Hematopoietic multipotent progenitor cell treated with erythropoietin and hydrocortisone succinate and interleukin-3 and kit ligand, for 6 days (in vitro differentiated cells): ENCODE measurements around the gene MFF.
"Not testable (repeated sequence)": the region's sequence is repeated elsewhere in the genome, so short reads cannot be mapped to it uniquely, and the experiment has no call there.

Experiments
- DNase-seq: peaks from one replicate; pipeline ENCODE4 v3.0.0-alpha.2; 2015

MFF gene

GRCh38 chr2:227339098-227339599, 14.1 kb downstream of the MFF start:
- DNase-seq, result no peak

GRCh38 chr2:227340106-227340505, 15.1 kb downstream of the MFF start:
- DNase-seq, result no peak

- no peak for DNase-seq
Observed at GRCh38 chr2:227341553-227341952, 16.5 kb downstream of the MFF start.

- DNase-seq, result no peak
Observed at GRCh38 chr2:227344231-227344630, 19.2 kb downstream of the MFF start.

- no peak for DNase-seq
Observed at GRCh38 chr2:227347117-227347516, 22.1 kb downstream of the MFF start.

GRCh38 chr2:227348324-227348723, 23.3 kb downstream of the MFF start:
- no peak for DNase-seq

GRCh38 chr2:227349989-227350612, 25.1 kb downstream of the MFF start:
- DNase-seq, result no peak

GRCh38 chr2:227351639-227352038, 26.6 kb downstream of the MFF start:
- DNase-seq, result no peak

GRCh38 chr2:227360351-227360750, 35.3 kb downstream of the MFF start:
- DNase-seq, result no peak

GRCh38 chr2:227363756-227364155, 38.7 kb downstream of the MFF start:
- DNase-seq, result peak; percentile 21

- not testable (repeated sequence) for DNase-seq
Observed at GRCh38 chr2:227364585-227365263, 39.7 kb downstream of the MFF start.

- no peak for DNase-seq
Observed at GRCh38 chr2:227365833-227366232, 40.8 kb downstream of the MFF start.

- no peak for DNase-seq
Observed at GRCh38 chr2:227366769-227367426, 41.8 kb downstream of the MFF start.

GRCh38 chr2:227367427-227367795, 42.4 kb downstream of the MFF start:
- DNase-seq, result no peak

- no peak for DNase-seq
Observed at GRCh38 chr2:227368574-227368973, 43.5 kb downstream of the MFF start.

- DNase-seq, result no peak
Observed at GRCh38 chr2:227370092-227370491, 45.0 kb downstream of the MFF start.

- DNase-seq, result no peak
Observed at GRCh38 chr2:227370791-227371312, 45.8 kb downstream of the MFF start.

GRCh38 chr2:227373389-227373788, 48.3 kb downstream of the MFF start:
- DNase-seq, result no peak

GRCh38 chr2:227374158-227374557, 49.1 kb downstream of the MFF start:
- peak; percentile 53 for DNase-seq

- peak; percentile 40 for DNase-seq
Observed at GRCh38 chr2:227376656-227377396, 51.8 kb downstream of the MFF start.

GRCh38 chr2:227377467-227378351, 52.7 kb downstream of the MFF start:
- DNase-seq, result peak; percentile 24

- no peak for DNase-seq
Observed at GRCh38 chr2:227378371-227378782, 53.3 kb downstream of the MFF start.
